ENCODE results near the gene RNASEH2A.
"Not testable (repeated sequence)": the region's sequence is repeated elsewhere in the genome, so short reads cannot be mapped to it uniquely, and the experiment has no call there.

The RNASEH2A gene

DNA sequence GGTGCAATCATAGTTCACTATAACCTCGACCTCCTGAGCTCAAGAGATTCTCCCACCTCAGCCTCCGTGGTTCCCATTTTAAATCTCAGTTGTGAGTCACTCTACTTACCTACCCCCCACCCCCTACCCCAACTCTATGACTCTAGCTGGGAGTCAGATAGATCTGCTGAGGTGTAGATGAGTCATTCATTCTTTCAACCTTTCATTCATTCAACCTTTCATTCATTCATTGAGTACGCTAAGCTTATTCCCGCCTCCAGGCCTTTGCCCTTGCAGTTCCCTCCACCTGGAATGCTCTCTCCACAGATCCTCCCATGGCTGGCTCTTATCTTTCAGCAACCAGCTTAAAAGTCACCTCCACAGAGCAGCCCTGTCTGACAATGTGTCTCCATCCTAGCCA, 30.8 kb downstream of the RNASEH2A start:
- H3K4me1 Mint-ChIP-seq = peaks cover 43% of the 10 kb centered on the region
- no peaks in the 10 kb centered on the region for H3K36me3 Mint-ChIP-seq
- no peak for DNase-seq
- CTCF ChIA-PET = interaction anchor here (0.7 to 1.4 kb wide), 8 partner anchors 9 to 74 kb away, joined by 3 to 9 read pairs (median 3); partner anchors contain the start of genes DNASE2 and RNASEH2A
- no peak overlapping the region for H3K4me3 Mint-ChIP-seq
- H3K27me3 Mint-ChIP-seq = peaks cover 100% of the 10 kb centered on the region
- H3K27ac Mint-ChIP-seq = no peak overlapping the region
- no peaks in the 10 kb centered on the region for H3K9me3 Mint-ChIP-seq

- H3K9me3 Mint-ChIP-seq = no peaks in the 10 kb centered on the region
- peak within 1 kb of the TSS; percentile 50 for H3K4me3 Mint-ChIP-seq
- H3K27ac Mint-ChIP-seq = no peak within 1 kb of the TSS
- CTCF ChIA-PET = interaction anchor here (0.6 kb wide), 1 partner anchor 70 kb away, joined by 3 read pairs; no protein-coding TSS in a partner anchor
- peaks cover 98% of the 10 kb centered on the region for H3K27me3 Mint-ChIP-seq
- H3K36me3 Mint-ChIP-seq = no peaks in the 10 kb centered on the region
- DNase-seq = peak; percentile 69
- H3K4me1 Mint-ChIP-seq = peaks cover 37% of the 10 kb centered on the region
These were observed 31.9 kb downstream of the RNASEH2A start, which contains the start of gene MAST1 for GRCh38 chr19:12838182-12838885. MAST1 (plus strand) TSS chr19:12838515; CDS start chr19:12838573, 58 bp downstream.

GRCh38 chr19:12838886-12839756, 32.7 kb downstream of the RNASEH2A start:
- Mint-ChIP-seq H3K36me3 (no peaks in the 10 kb centered on the region), H3K4me3 (peak overlapping the region; percentile 31), H3K9me3 (no peaks in the 10 kb centered on the region), H3K27ac (no peak overlapping the region), H3K27me3 (peaks cover 98% of the 10 kb centered on the region), H3K4me1 (peaks cover 35% of the 10 kb centered on the region)
- CTCF ChIA-PET = interaction anchor here (0.6 to 1.2 kb wide), 2 partner anchors 66 to 71 kb away, joined by 3 read pairs; no protein-coding TSS in a partner anchor
- DNase-seq = peak; percentile 44

DNA sequence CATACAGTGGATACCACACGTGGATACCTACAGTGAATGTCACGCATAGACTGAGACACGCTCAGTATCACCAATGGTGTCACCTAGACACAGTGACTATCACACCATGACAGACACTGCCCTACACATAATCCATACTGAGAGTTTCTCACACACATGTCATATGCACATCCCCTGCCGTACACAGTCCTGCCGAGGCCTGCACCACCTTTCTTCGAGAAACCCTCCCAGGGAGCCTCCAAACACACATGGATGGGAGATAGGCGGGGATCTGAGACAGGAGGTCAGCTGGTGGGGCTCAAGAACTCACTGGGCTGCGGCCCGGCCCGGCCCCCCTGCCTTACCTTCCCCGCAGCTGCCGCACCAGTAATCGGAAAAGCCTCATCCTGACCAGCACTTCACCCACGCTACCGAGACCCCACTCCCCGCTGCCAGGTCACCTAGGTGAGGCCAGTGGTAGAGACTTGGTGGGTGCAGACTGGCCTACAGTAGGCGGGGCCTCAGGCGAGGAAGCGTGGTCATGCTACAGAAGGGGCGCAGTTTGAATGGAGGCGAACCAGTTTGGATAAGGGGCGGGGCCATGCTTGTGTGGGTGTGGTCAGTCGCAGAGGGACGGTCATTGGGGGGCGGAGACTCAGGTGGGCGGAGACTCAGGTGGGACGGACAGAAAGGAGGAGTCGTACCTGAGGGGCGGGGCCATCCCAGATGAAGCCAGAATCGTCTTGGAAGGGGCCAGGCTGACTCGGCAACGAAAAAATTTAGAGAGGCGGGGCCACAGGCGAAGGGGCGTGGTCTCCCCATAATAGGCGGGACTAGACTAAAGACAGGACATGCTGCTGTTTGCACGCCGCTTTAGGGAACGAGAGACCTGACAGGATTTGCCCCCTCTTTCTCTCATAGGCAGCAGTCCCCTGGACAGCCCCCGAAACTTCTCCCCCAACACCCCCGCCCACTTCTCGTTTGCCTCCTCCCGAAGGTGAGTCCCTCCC, 34.0 kb downstream of the RNASEH2A start:
- peaks cover 92% of the 10 kb centered on the region for H3K27me3 Mint-ChIP-seq
- CTCF ChIA-PET = interaction anchor here (1.2 kb wide), 1 partner anchor 67 kb away, joined by 3 read pairs; no protein-coding TSS in a partner anchor
- H3K4me3 Mint-ChIP-seq = no peak overlapping the region
- H3K27ac Mint-ChIP-seq = no peak overlapping the region
- H3K9me3 Mint-ChIP-seq = no peaks in the 10 kb centered on the region
- no peaks in the 10 kb centered on the region for H3K36me3 Mint-ChIP-seq
- DNase-seq = peak; percentile 69
- peaks cover 27% of the 10 kb centered on the region for H3K4me1 Mint-ChIP-seq

DNA sequence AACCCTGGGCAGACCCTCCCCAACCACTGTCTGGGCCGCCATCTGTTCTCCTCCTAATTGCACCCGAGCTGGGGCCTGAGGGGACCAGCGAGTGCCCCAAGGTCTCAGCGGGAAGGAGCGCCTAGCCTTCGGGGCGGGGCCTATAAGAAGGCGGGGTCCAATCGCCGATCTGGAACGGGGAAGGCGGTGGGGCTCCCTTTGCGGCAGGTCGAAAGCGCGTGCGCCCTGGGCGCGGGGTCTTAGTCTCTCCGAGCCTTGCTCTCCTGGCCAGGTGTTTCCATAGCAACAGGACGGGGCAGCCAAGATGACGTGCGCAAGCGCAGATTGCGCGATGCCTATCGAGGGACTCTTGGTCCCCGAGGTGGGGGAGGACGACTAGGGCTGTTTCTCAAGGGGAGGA, 34.7 kb downstream of the RNASEH2A start:
- no peaks in the 10 kb centered on the region for H3K36me3 Mint-ChIP-seq
- CTCF ChIA-PET = no interaction called here
- H3K27ac Mint-ChIP-seq = no peak overlapping the region
- H3K27me3 Mint-ChIP-seq = peaks cover 89% of the 10 kb centered on the region
- peaks cover 27% of the 10 kb centered on the region for H3K4me1 Mint-ChIP-seq
- DNase-seq = peak; percentile 51
- no peaks in the 10 kb centered on the region for H3K9me3 Mint-ChIP-seq
- H3K4me3 Mint-ChIP-seq = peak overlapping the region; percentile 19

DNA sequence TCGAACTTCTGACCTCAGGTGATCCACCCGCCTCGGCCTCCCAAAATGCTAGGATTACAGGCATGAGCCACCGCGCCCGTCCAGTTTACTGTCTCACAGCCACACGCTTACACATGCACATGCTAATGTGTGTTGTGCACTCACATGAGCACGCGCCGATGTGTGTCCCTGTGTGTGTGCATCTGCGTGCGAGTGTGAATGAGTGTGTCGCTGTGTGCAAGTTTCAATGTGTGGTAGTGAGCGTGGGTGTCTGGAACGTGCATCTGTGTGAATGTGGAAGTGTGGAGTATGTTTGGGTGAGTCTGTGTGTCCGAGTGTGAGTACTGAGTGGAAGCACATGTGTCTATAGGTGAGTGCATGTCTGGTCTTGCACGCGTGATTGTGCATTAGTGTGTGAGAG, 36.1 kb downstream of the RNASEH2A start:
- CTCF ChIA-PET = no interaction called here
- peaks cover 87% of the 10 kb centered on the region for H3K27me3 Mint-ChIP-seq
- no peak overlapping the region for H3K4me3 Mint-ChIP-seq
- H3K4me1 Mint-ChIP-seq = peaks cover 29% of the 10 kb centered on the region
- DNase-seq = no peak
- no peaks in the 10 kb centered on the region for H3K36me3 Mint-ChIP-seq
- no peak overlapping the region for H3K27ac Mint-ChIP-seq
- no peaks in the 10 kb centered on the region for H3K9me3 Mint-ChIP-seq

GRCh38 chr19:12843328-12843727, 36.9 kb downstream of the RNASEH2A start:
- Mint-ChIP-seq H3K4me3 (no peak overlapping the region), H3K36me3 (no peaks in the 10 kb centered on the region), H3K9me3 (no peaks in the 10 kb centered on the region), H3K27ac (no peak overlapping the region), H3K4me1 (peaks cover 32% of the 10 kb centered on the region), H3K27me3 (peaks cover 85% of the 10 kb centered on the region)
- CTCF ChIA-PET = interaction anchor here (11.9 kb wide), 1 partner anchor 81 kb away, joined by 225 read pairs; no protein-coding TSS in a partner anchor
- no peak for DNase-seq

DNA sequence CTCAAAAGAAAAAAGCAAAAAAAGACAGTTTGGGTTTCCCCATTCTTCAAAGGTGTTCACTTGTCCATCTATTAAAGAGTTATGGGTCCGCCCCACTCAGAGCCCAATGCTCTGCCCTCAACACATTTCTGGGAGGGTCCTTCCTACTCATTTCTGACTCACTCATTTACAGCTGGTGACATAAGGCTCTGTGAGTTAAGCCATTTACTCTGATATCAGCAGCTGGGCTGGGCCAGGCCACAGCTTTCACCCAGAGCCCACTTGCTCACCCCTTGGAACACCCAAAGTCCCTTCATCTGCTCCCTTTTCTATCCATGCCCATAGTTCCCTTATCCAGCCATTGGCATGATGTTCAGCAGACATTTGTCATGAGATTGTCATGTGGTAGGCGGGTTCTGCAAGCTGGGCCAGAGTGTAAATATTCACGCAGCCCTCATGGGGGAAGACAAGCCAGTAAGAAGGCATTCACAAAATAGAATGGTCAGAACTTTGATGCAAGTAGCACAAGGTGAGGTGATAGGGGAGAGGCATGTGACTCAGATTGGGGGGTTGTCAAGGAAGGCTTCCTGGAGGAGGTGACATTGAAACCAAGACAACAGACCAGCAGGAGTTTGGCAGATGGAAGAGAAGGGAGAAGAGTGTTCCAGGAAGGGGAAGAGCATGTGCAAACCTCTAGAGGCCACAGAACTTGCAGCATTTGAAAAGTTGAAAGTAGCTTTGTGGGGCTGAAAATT, 37.8 kb downstream of the RNASEH2A start:
- no peaks in the 10 kb centered on the region for H3K36me3 Mint-ChIP-seq
- H3K4me1 Mint-ChIP-seq = peaks cover 28% of the 10 kb centered on the region
- H3K4me3 Mint-ChIP-seq = no peak overlapping the region
- CTCF ChIA-PET = interaction anchor here (11.9 kb wide), 1 partner anchor 81 kb away, joined by 225 read pairs; no protein-coding TSS in a partner anchor
- H3K9me3 Mint-ChIP-seq = no peaks in the 10 kb centered on the region
- peaks cover 83% of the 10 kb centered on the region for H3K27me3 Mint-ChIP-seq
- no peak overlapping the region for H3K27ac Mint-ChIP-seq
- no peak for DNase-seq

- H3K36me3 Mint-ChIP-seq, DNase-seq, H3K4me3 Mint-ChIP-seq, H3K4me1 Mint-ChIP-seq, H3K9me3 Mint-ChIP-seq, H3K27ac Mint-ChIP-seq: not testable (repeated sequence)
- CTCF ChIA-PET = interaction anchor here (0.7 to 11.9 kb wide), 17 partner anchors 10 to 119 kb away, joined by 3 to 225 read pairs (median 6); partner anchors contain the start of genes PRDX2, RTBDN and THSD8
- H3K27me3 Mint-ChIP-seq = peaks cover 67% of the 10 kb centered on the region
These were observed 40.2 kb downstream of the RNASEH2A start for GRCh38 chr19:12846613-12847012.

DNA sequence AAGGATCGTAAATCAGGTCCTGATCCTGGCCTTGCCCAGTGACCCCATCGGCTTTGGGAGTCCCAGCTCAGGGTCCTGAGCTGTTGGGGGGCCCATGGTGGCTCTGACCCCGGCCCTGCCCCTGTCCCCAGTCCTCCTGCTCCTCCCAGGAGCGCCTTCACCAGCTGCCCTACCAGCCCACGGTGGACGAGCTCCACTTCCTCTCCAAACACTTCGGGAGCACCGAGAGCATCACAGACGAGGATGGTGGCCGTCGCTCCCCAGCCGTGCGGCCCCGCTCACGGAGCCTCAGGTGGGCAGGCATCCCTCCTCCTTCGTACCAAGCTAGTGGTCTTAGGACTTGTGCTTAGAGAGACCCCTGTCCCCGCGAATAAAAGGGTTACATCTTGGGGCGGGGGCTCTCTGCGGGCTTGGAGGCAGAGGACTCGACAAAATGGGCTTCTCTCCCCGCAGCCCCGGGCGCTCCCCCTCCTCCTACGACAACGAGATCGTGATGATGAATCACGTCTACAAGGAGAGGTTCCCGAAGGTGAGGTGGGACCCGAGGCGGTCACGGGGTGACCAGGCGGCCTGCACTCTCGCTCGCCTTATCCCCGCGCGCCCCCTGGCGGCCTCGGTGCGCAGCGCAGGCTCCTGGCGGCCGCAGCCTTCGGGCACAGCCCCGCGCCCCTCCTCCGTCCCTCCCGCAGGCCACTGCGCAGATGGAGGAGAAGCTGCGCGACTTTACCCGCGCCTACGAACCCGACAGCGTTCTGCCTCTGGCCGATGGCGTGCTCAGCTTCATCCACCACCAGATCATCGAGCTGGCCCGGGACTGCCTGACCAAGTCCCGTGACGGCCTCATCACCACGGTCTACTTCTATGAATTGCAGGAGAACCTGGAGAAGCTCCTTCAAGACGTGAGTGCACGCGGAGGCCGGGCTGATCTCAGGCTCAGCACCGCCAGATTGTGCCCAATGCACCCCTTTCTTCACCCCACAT, 41.1 kb downstream of the RNASEH2A start:
- peak; percentile 87 for DNase-seq
- peaks cover 68% of the 10 kb centered on the region for H3K27me3 Mint-ChIP-seq
- H3K9me3 Mint-ChIP-seq = no peaks in the 10 kb centered on the region
- no peak overlapping the region for H3K27ac Mint-ChIP-seq
- CTCF ChIA-PET = interaction anchor here (0.6 to 11.9 kb wide), 33 partner anchors 10 to 219 kb away, joined by 3 to 225 read pairs (median 4); partner anchors contain the start of genes PRDX2, RTBDN and THSD8
- peak overlapping the region; percentile 12 for H3K4me3 Mint-ChIP-seq
- H3K36me3 Mint-ChIP-seq = no peaks in the 10 kb centered on the region
- peaks cover 9% of the 10 kb centered on the region for H3K4me1 Mint-ChIP-seq

GRCh38 chr19:12856653-12857052, 50.3 kb downstream of the RNASEH2A start:
- Mint-ChIP-seq H3K36me3 (no peaks in the 10 kb centered on the region), H3K4me3 (no peak overlapping the region), H3K27me3 (peaks cover 21% of the 10 kb centered on the region), H3K27ac (no peak overlapping the region), H3K4me1 (no peaks in the 10 kb centered on the region), H3K9me3 (no peaks in the 10 kb centered on the region)
- no peak for DNase-seq
- CTCF ChIA-PET = interaction anchor here (1.5 kb wide), 1 partner anchor 10 kb away, joined by 4 read pairs; no protein-coding TSS in a partner anchor
